ENCODE data around the gene BRD2. TPM values are rescaled to one million over a fixed set of nuclear protein-coding genes. Genes with fewer than 3 reads are reported as not detected.

BRD2 gene
- total and polyA plus RNA-seq, 5 donors, result 73.1 to 100 (median 85.6) TPM

DNA sequence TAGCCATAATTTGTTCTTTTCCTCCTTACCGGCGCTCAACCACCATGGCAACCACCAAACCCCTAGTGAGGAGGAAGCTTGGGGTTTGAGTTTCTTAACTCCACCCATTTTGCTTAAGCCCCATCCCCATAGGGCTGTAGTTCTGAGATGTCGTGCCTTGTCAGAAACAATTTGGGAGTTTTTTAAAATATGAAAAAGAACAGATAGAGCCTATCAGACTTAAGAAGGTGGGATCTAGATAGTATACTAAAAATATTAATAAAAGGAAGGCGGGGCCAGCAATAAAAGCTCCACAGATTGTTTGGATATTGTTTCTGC, 5.6 kb downstream of the BRD2 start:
- peak overlapping the region; percentile 90 for H3K4me3 ChIP-seq (ENCODE audit: low read length)
- H3K27me3 ChIP-seq (ENCODE audit: control insufficient read depth, insufficient read depth), result no peaks in the 10 kb centered on the region
- H3K9me3 ChIP-seq (ENCODE audit: control insufficient read depth, low read length), result no peaks in the 10 kb centered on the region
- DNase-seq (no peak), ATAC-seq (no peak)
- no peaks in the 10 kb centered on the region for H3K4me1 ChIP-seq (ENCODE audit: control insufficient read depth, insufficient read depth, low read length)
- under 1% methylated on average over 4 of the region's 4 CpGs for WGBS
- intact Hi-C loops (cut with DNase I), result loop anchor here in 2 of 4 donors (10.0 kb wide), 2 partner anchors 999 to 1309 kb away; partner anchors contain the start of genes C6orf47 (in 1 of the 2), CSNK2B (in 1 of the 2), DXO (in 1 of the 2) and GPANK1 (in 1 of the 2)
- no peak overlapping the region for H3K27ac ChIP-seq (ENCODE audit: low read length)

GRCh38 chr6:32974541-32975308, 6.3 kb downstream of the BRD2 start:
- DNase-seq (peak in 1 of 3 donors; percentile 32), ATAC-seq (no peak)
- no peaks in the 10 kb centered on the region for H3K27me3 ChIP-seq (ENCODE audit: control insufficient read depth, insufficient read depth)
- no peak overlapping the region for H3K27ac ChIP-seq (ENCODE audit: low read length)
- no peaks in the 10 kb centered on the region for H3K4me1 ChIP-seq (ENCODE audit: control insufficient read depth, insufficient read depth, low read length)
- H3K4me3 ChIP-seq (ENCODE audit: low read length), result peak overlapping the region; percentile 90
- intact Hi-C loops (cut with DNase I), result loop anchor here in 3 of 4 donors (5.0 to 10.0 kb wide), 3 partner anchors 37 to 1310 kb away; partner anchors contain the start of genes C6orf47 (in 1 of the 3), CSNK2B (in 1 of the 3), DXO (in 1 of the 3) and GPANK1 (in 1 of the 3)
- 7% methylated on average over 14 of the region's 14 CpGs for WGBS
- no peaks in the 10 kb centered on the region for H3K9me3 ChIP-seq (ENCODE audit: control insufficient read depth, low read length)

- 56% methylated on average over 2 of the region's 2 CpGs for WGBS
- ATAC-seq (no peak), DNase-seq (no peak)
- H3K27me3 ChIP-seq (ENCODE audit: control insufficient read depth, insufficient read depth), result no peaks in the 10 kb centered on the region
- intact Hi-C loops (cut with DNase I), result loop anchor here in 3 of 4 donors (5.0 to 10.0 kb wide), 3 partner anchors 39 to 1311 kb away; partner anchors contain the start of genes C6orf47 (in 1 of the 3), CSNK2B (in 1 of the 3), DXO (in 1 of the 3) and GPANK1 (in 1 of the 3)
- H3K27ac ChIP-seq (ENCODE audit: low read length), result no peak overlapping the region
- H3K9me3 ChIP-seq (ENCODE audit: control insufficient read depth, low read length), result no peaks in the 10 kb centered on the region
- no peaks in the 10 kb centered on the region for H3K4me1 ChIP-seq (ENCODE audit: control insufficient read depth, insufficient read depth, low read length)
- no peak overlapping the region for H3K4me3 ChIP-seq (ENCODE audit: low read length)
Observed at GRCh38 chr6:32975886-32976285, 7.5 kb downstream of the BRD2 start.

DNA sequence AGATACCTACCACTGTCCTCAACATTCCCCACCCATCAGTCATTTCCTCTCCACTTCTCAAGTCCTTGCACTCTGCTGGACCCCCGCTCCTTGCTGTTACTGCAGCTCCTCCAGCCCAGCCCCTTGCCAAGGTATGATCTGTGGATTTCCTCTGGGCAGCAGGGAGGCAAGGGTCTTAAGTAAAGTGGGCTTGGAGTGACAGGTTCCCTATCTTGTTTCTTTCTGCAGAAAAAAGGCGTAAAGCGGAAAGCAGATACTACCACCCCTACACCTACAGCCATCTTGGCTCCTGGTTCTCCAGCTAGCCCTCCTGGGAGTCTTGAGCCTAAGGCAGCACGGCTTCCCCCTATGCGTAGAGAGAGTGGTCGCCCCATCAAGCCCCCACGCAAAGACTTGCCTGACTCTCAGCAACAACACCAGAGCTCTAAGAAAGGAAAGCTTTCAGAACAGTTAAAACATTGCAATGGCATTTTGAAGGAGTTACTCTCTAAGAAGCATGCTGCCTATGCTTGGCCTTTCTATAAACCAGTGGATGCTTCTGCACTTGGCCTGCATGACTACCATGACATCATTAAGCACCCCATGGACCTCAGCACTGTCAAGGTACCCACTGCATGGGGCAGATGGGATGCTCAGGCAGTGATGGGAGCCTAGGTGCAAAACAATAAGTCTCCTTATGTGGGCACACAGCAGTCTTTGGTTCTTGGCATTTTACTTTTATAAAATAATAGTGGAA, 8.1 kb downstream of the BRD2 start:
- ATAC-seq (no peak), DNase-seq (no peak)
- Histone ChIP-seq H3K4me1 (ENCODE audit: control insufficient read depth, insufficient read depth, low read length) (no peaks in the 10 kb centered on the region), H3K4me3 (ENCODE audit: low read length) (no peak overlapping the region), H3K9me3 (ENCODE audit: control insufficient read depth, low read length) (no peaks in the 10 kb centered on the region), H3K27ac (ENCODE audit: low read length) (no peak overlapping the region), H3K27me3 (ENCODE audit: control insufficient read depth, insufficient read depth) (no peaks in the 10 kb centered on the region)
- WGBS, result 75% methylated on average over 7 of the region's 7 CpGs
- intact Hi-C loops (cut with DNase I), result loop anchor here in 3 of 4 donors (5.0 to 10.0 kb wide), 3 partner anchors 39 to 1312 kb away; partner anchors contain the start of genes C6orf47 (in 1 of the 3), CSNK2B (in 1 of the 3), DXO (in 1 of the 3) and GPANK1 (in 1 of the 3)

- no peaks in the 10 kb centered on the region for H3K27me3 ChIP-seq (ENCODE audit: control insufficient read depth, insufficient read depth)
- no peaks in the 10 kb centered on the region for H3K9me3 ChIP-seq (ENCODE audit: control insufficient read depth, low read length)
- DNase-seq (no peak), ATAC-seq (no peak)
- no peak overlapping the region for H3K27ac ChIP-seq (ENCODE audit: low read length)
- intact Hi-C loops (cut with DNase I), result loop anchor here in 3 of 4 donors (5.0 to 10.0 kb wide), 3 partner anchors 40 to 1313 kb away; partner anchors contain the start of genes C6orf47 (in 1 of the 3), CSNK2B (in 1 of the 3), DXO (in 1 of the 3) and GPANK1 (in 1 of the 3)
- 64% methylated on average over 10 of the region's 10 CpGs for WGBS
- no peaks in the 10 kb centered on the region for H3K4me1 ChIP-seq (ENCODE audit: control insufficient read depth, insufficient read depth, low read length)
- no peak overlapping the region for H3K4me3 ChIP-seq (ENCODE audit: low read length)
Observed at GRCh38 chr6:32977272-32977952, 9.0 kb downstream of the BRD2 start.

DNA sequence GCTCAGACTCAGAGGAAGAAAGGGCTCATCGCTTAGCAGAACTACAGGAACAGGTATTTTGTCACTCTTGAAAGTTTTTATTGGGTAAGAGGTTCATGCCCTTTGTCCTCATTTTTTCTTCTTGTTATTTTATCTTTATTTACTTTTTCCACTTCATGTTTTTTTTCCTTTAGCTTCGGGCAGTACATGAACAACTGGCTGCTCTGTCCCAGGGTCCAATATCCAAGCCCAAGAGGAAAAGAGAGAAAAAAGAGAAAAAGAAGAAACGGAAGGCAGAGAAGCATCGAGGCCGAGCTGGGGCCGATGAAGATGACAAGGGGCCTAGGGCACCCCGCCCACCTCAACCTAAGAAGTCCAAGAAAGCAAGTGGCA, 9.5 kb downstream of the BRD2 start:
- ATAC-seq (no peak), DNase-seq (no peak)
- intact Hi-C loops (cut with DNase I), result loop anchor here in 3 of 4 donors (5.0 to 10.0 kb wide), 3 partner anchors 41 to 1313 kb away; partner anchors contain the start of genes C6orf47 (in 1 of the 3), CSNK2B (in 1 of the 3), DXO (in 1 of the 3) and GPANK1 (in 1 of the 3)
- H3K4me1 ChIP-seq (ENCODE audit: control insufficient read depth, insufficient read depth, low read length), result no peaks in the 10 kb centered on the region
- no peaks in the 10 kb centered on the region for H3K9me3 ChIP-seq (ENCODE audit: control insufficient read depth, low read length)
- H3K4me3 ChIP-seq (ENCODE audit: low read length), result no peak overlapping the region
- WGBS, result 62% methylated on average over 7 of the region's 7 CpGs
- no peaks in the 10 kb centered on the region for H3K27me3 ChIP-seq (ENCODE audit: control insufficient read depth, insufficient read depth)
- H3K27ac ChIP-seq (ENCODE audit: low read length), result no peak overlapping the region

GRCh38 chr6:32979720-32980487, 11.5 kb downstream of the BRD2 start:
- Histone ChIP-seq H3K4me3 (ENCODE audit: low read length) (no peak overlapping the region), H3K27ac (ENCODE audit: low read length) (no peak overlapping the region), H3K9me3 (ENCODE audit: control insufficient read depth, low read length) (no peaks in the 10 kb centered on the region), H3K4me1 (ENCODE audit: control insufficient read depth, insufficient read depth, low read length) (no peaks in the 10 kb centered on the region), H3K27me3 (ENCODE audit: control insufficient read depth, insufficient read depth) (no peaks in the 10 kb centered on the region)
- no peak for DNase-seq
- intact Hi-C loops (cut with DNase I), result loop anchor here (5.0 to 10.0 kb wide), 5 partner anchors 43 to 1315 kb away; partner anchors contain the start of genes C6orf47 (in 1 of the 4), CSNK2B (in 1 of the 4), DXO (in 1 of the 4) and GPANK1 (in 1 of the 4)
- 89% methylated on average over 12 of the region's 12 CpGs for WGBS
- no peak for ATAC-seq

- WGBS, result 70% methylated on average over 11 of the region's 11 CpGs
- H3K27ac ChIP-seq (ENCODE audit: low read length), result no peak overlapping the region
- H3K27me3 ChIP-seq (ENCODE audit: control insufficient read depth, insufficient read depth), result no peaks in the 10 kb centered on the region
- H3K4me1 ChIP-seq (ENCODE audit: control insufficient read depth, insufficient read depth, low read length), result no peaks in the 10 kb centered on the region
- DNase-seq (no peak), ATAC-seq (no peak)
- H3K4me3 ChIP-seq (ENCODE audit: low read length), result no peak overlapping the region
- H3K9me3 ChIP-seq (ENCODE audit: control insufficient read depth, low read length), result no peaks in the 10 kb centered on the region
- intact Hi-C loops (cut with DNase I), result loop anchor here in 3 of 4 donors (5.0 to 10.0 kb wide), 2 partner anchors 93 to 96 kb away; no protein-coding TSS in a partner anchor
Observed at GRCh38 chr6:32980488-32981038, 12.2 kb downstream of the BRD2 start.

GRCh38 chr6:32982084-32982701, 13.8 kb downstream of the BRD2 start:
- H3K9me3 ChIP-seq (ENCODE audit: control insufficient read depth, low read length), result no peaks in the 10 kb centered on the region
- ATAC-seq, result no peak
- no peaks in the 10 kb centered on the region for H3K4me1 ChIP-seq (ENCODE audit: control insufficient read depth, insufficient read depth, low read length)
- no peak for DNase-seq
- intact Hi-C loops (cut with DNase I), result loop anchor here in 3 of 4 donors (5.0 to 10.0 kb wide), 2 partner anchors 95 to 97 kb away; no protein-coding TSS in a partner anchor
- H3K27me3 ChIP-seq (ENCODE audit: control insufficient read depth, insufficient read depth), result no peaks in the 10 kb centered on the region
- no peak overlapping the region for H3K27ac ChIP-seq (ENCODE audit: low read length)
- H3K4me3 ChIP-seq (ENCODE audit: low read length), result no peak overlapping the region
- WGBS, result 56% methylated on average over 8 of the region's 8 CpGs

Data from right cardiac atrium (tissue), 5 donors.